ENCODE measurements around the gene BNIP5.

Gene BNIP5

DNA sequence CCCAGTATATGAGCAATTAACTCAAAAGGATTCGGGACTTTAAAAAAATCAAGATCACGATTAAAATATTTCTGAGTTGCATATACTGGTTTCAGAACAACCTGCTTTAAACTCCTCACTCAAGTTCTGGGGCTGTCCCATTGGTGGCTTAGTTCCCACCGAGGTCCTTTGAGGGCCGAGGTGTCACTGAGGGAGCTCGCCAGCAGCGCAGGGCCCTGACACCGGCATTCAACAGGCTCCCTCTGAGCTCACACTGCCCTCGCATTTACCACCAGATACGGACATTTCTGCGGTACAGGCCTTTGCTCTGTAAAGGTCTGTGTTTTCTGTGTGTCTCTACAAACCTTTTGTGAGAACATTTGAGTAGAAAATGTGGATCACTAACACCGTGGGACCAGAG is 24.4 kb upstream of the BNIP5 start:
- no peak for TF ChIP-seq CTCF (IDR thresholded peaks at IDR 0.05; ENCODE audit: extremely low read depth, insufficient read depth, missing control alignments)
- no peak for DNase-seq (ENCODE audit: low spot score)
- in situ Hi-C loops (cut with MboI; ENCODE audit: low pct_unique_long_range_greater_than_20kb, low sequenced_read_pairs, unreplicated experiment): no loop called here

DNA sequence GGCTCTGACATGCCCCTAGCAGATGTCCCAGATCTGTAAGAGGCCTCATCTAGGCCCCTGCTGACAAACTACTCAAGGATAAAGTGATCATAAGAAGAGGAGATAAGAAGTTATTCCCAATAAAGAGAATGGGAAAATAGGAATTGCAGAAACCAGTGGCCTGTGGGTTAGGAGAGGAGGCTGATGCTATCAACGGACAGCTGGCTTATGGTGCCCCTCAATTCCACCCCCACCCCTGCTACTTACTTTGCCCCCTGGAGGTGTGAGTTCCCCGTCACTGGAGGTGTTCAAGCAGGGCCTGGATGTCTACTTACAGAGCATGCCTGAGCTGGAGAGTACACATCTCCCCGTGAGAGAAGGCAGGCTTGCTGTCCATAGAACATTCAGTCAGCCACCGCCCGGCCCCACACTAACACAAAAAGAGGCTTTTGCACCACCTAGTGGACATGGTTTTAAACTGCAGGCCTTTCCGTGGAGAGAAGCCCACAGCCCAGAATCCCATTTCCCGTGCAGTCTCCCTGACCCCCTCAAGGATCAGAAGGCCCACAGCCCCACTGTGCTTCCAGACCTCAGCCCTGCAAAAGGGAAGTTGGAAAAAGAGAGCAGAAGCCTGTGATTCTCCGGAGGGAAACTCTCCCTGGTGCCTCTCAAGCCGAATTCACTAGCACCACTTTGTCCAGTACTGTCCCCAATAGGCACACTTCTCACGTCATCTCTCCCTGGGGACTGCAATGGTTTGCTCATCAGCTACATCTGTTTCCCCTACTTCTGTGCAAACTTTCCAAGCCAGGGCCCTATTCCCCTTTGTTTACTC is 23.8 kb upstream of the BNIP5 start:
- DNase-seq (ENCODE audit: low spot score): peak; percentile 77
- in situ Hi-C loops (cut with MboI; ENCODE audit: low pct_unique_long_range_greater_than_20kb, low sequenced_read_pairs, unreplicated experiment): no loop called here
- TF ChIP-seq CTCF (IDR thresholded peaks at IDR 0.05; ENCODE audit: extremely low read depth, insufficient read depth, missing control alignments): peak; percentile 76

- DNase-seq (ENCODE audit: low spot score): peak; percentile 47
- in situ Hi-C loops (cut with MboI; ENCODE audit: low pct_unique_long_range_greater_than_20kb, low sequenced_read_pairs, unreplicated experiment): loop anchor here (10.0 kb wide), 1 partner anchor 64 kb away; no protein-coding TSS in a partner anchor
These were observed 21.7 kb upstream of the BNIP5 start for GRCh38 chr6:36358226-36358915.

GRCh38 chr6:36357872-36358225 is 21.2 kb upstream of the BNIP5 start:
- DNase-seq (ENCODE audit: low spot score): peak; percentile 60
- in situ Hi-C loops (cut with MboI; ENCODE audit: low pct_unique_long_range_greater_than_20kb, low sequenced_read_pairs, unreplicated experiment): loop anchor here (10.0 kb wide), 1 partner anchor 63 kb away; no protein-coding TSS in a partner anchor
- TF ChIP-seq CTCF (IDR thresholded peaks at IDR 0.05; ENCODE audit: extremely low read depth, insufficient read depth, missing control alignments): no peak

More at GRCh38 chr6:36358226-36358915, 21.7 kb upstream of the BNIP5 start:
- TF ChIP-seq CTCF (IDR thresholded peaks at IDR 0.05; ENCODE audit: extremely low read depth, insufficient read depth, missing control alignments): no peak

DNA sequence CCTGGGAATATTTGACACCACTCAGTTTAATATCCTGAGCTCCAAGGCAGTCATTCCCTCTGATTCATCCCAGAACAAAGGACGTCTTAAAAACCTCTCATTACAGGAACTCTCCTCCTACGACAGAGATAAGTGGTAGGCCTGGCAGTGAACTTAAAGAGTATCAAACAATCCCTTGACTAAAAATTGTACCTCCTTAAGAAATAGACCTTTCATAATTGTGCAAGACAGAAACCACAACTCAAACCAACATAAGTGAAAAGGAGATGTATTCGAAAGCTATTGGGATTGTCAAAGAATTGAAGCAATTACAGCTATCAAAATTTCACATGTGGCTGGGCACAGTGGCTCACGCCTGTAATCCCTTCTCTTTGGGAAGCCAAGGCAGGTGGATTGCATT is 19.1 kb upstream of the BNIP5 start:
- no peak for DNase-seq (ENCODE audit: low spot score)
- in situ Hi-C loops (cut with MboI; ENCODE audit: low pct_unique_long_range_greater_than_20kb, low sequenced_read_pairs, unreplicated experiment): loop anchor here (10.0 kb wide), 1 partner anchor 61 kb away; no protein-coding TSS in a partner anchor
- no peak for TF ChIP-seq CTCF (IDR thresholded peaks at IDR 0.05; ENCODE audit: extremely low read depth, insufficient read depth, missing control alignments)

- no peak for DNase-seq (ENCODE audit: low spot score)
- TF ChIP-seq CTCF (IDR thresholded peaks at IDR 0.05; ENCODE audit: extremely low read depth, insufficient read depth, missing control alignments): no peak
- in situ Hi-C loops (cut with MboI; ENCODE audit: low pct_unique_long_range_greater_than_20kb, low sequenced_read_pairs, unreplicated experiment): loop anchor here (10.0 kb wide), 1 partner anchor 59 kb away; no protein-coding TSS in a partner anchor
These were observed 16.8 kb upstream of the BNIP5 start for GRCh38 chr6:36353411-36353915.
